GM23248 (cell line): ENCODE results near the gene RGR. TPM values are rescaled to one million over a fixed set of nuclear protein-coding genes. Genes with fewer than 3 reads are reported as not detected.

Experiments
- DNase-seq: peaks from one replicate; pipeline ENCODE4 v3.0.0-alpha.2; 2015
- H2AFZ ChIP-seq: fragments of 200-600 bp; sonication (generic); 2 replicates; pipeline ENCODE4 v1.6.1; 2016; ENCODE audit warnings: antibody characterized with exemption
- H3F3A ChIP-seq: fragments of 200-600 bp; sonication (generic); 2 replicates; pipeline ENCODE4 v1.6.1; 2016; ENCODE audit warnings: mild to moderate bottlenecking, antibody characterized with exemption, mixed run types; ENCODE audit not compliant: insufficient read depth
- H3K27ac ChIP-seq: fragments of 200-600 bp; sonication (generic); 2 replicates; pipeline ENCODE4 v1.5.1; 2016; ENCODE audit warnings: mild to moderate bottlenecking
- H3K27me3 ChIP-seq: fragments of 200-600 bp; sonication (generic); replicated peaks from 2 replicates; pipeline ENCODE4 v1.6.1; 2016; ENCODE audit warnings: mild to moderate bottlenecking; ENCODE audit not compliant: insufficient read depth
- H3K36me3 ChIP-seq: fragments of 200-600 bp; sonication (generic); 2 replicates; pipeline ENCODE4 v1.6.1; 2016; ENCODE audit warnings: low read depth, mild to moderate bottlenecking
- H3K4me1 ChIP-seq: fragments of 200-600 bp; sonication (generic); 2 replicates; pipeline ENCODE4 v1.6.1; 2016; ENCODE audit warnings: mild to moderate bottlenecking; ENCODE audit not compliant: insufficient read depth
- H3K4me2 ChIP-seq: fragments of 200-600 bp; sonication (generic); one replicate; pipeline ENCODE4 v1.6.1; 2016; ENCODE audit warnings: mild to moderate bottlenecking; ENCODE audit not compliant: unreplicated experiment
- H3K4me3 ChIP-seq: fragments of 200-600 bp; sonication (generic); 2 replicates; pipeline ENCODE4 v1.5.1; 2016; ENCODE audit warnings: mild to moderate bottlenecking
- H3K79me2 ChIP-seq: fragments of 200-600 bp; sonication (generic); 2 replicates; pipeline ENCODE4 v1.6.1; 2016; ENCODE audit warnings: mild to moderate bottlenecking; ENCODE audit not compliant: insufficient read depth
- H3K9ac ChIP-seq: fragments of 200-600 bp; sonication (generic); 2 replicates; pipeline ENCODE4 v1.6.1; 2016; ENCODE audit warnings: mild to moderate bottlenecking
- H3K9me2 ChIP-seq: fragments of 200-600 bp; sonication (generic); 2 replicates; pipeline ENCODE4 v1.6.1; 2016; ENCODE audit warnings: mixed run types, mild to moderate bottlenecking, moderate library complexity; ENCODE audit not compliant: insufficient read depth
- H3K9me3 ChIP-seq: fragments of 200-600 bp; sonication (generic); one replicate; pipeline ENCODE4 v1.6.1; 2017; ENCODE audit warnings: low read depth
- H4K20me1 ChIP-seq: fragments of 200-600 bp; sonication (generic); 2 replicates; pipeline ENCODE4 v1.6.0; 2016; ENCODE audit not compliant: insufficient read depth
- EZH2 ChIP-seq: fragments of 200-600 bp; sonication (generic); IDR thresholded peaks from 2 replicates; pipeline ENCODE4 v1.6.1; 2018; ENCODE audit warnings: antibody characterized with exemption, mild to moderate bottlenecking; ENCODE audit not compliant: insufficient read depth, poor library complexity, severe bottlenecking
- EZH2phosphoT487 ChIP-seq: fragments of 200-600 bp; sonication (generic); IDR thresholded peaks from 2 replicates; pipeline ENCODE4 v1.6.1; 2018; ENCODE audit warnings: antibody characterized with exemption, moderate library complexity, mild to moderate bottlenecking, low read depth; ENCODE audit not compliant: insufficient read depth
- WGBS, 2 experiments: methylation state at CpG; one replicate each; pipeline ENCODE4 v1.1.6; 2015 to 2017; ENCODE audit warnings: low lambda C conversion rate in 2 of 2, low coverage in 1 of 2; ENCODE audit errors: missing lambda C conversion rate in 2 of 2; 5-methylcytosine and 5-hydroxymethylcytosine counted together
- in situ Hi-C: fragments of 300-500 bp; cut with MboI; formaldehyde crosslinking; loops from 2 replicates; pipeline ENCODE4 v1.15.0; 2020
- polyA plus RNA-seq: library from polyadenylated mRNA; unstranded; fragments of >200 nt; fragmentation: Nextera tagmentation; extraction: Ambion mirVana; gene quantifications from 2 replicates; pipeline ENCODE4 v1.2.1, GENCODE V29; 2016
- total RNA-seq: library from RNA; depleted of rRNA; stranded (reverse); fragments of >200 nt; shearing (Covaris generic); gene quantifications from 2 replicates; pipeline ENCODE4 v1.2.3, GENCODE V29; 2014

RGR gene
- total and polyA plus RNA-seq, 2 experiments from 2014 or later, result not detected

- H3K4me1 ChIP-seq, result no peaks in the 10 kb centered on the region
- peaks cover 10% of the 10 kb centered on the region for H3K27me3 ChIP-seq
- no peaks in the 10 kb centered on the region for H3K36me3 ChIP-seq
- no peaks in the 10 kb centered on the region for H3K79me2 ChIP-seq
- H3K4me3 ChIP-seq, result no peak overlapping the region
- TF ChIP-seq EZH2 (no peak), EZH2phosphoT487 (no peak)
- H3K27ac ChIP-seq, result no peak overlapping the region
- no peak overlapping the region for H3K4me2 ChIP-seq
- H4K20me1 ChIP-seq, result no peaks in the 10 kb centered on the region
- H3K9ac ChIP-seq, result no peak overlapping the region
- H3K9me2 ChIP-seq, result no peaks in the 10 kb centered on the region
- H3F3A ChIP-seq, result no peaks in the 10 kb centered on the region
- no peak for DNase-seq
- no peaks in the 10 kb centered on the region for H3K9me3 ChIP-seq
- whole genome bisulfite sequencing, 2 experiments, result 16 to 19% methylated on average over 2 of the region's 2 CpGs
- in situ Hi-C loops, result no loop called here
- H2AFZ ChIP-seq, result no peak overlapping the region
Observed at GRCh38 chr10:84292502-84292901, 47.6 kb downstream of the RGR start.

GRCh38 chr10:84293171-84293570 lies 48.3 kb downstream of the RGR start:
- H3K36me3 ChIP-seq, result no peaks in the 10 kb centered on the region
- H3K9me3 ChIP-seq, result no peaks in the 10 kb centered on the region
- H3K9ac ChIP-seq, result no peak overlapping the region
- H3K4me1 ChIP-seq, result no peaks in the 10 kb centered on the region
- no peak for TF ChIP-seq EZH2phosphoT487
- no peak for TF ChIP-seq EZH2
- H3K4me2 ChIP-seq, result no peak overlapping the region
- no peaks in the 10 kb centered on the region for H4K20me1 ChIP-seq
- no peak overlapping the region for H2AFZ ChIP-seq
- H3K4me3 ChIP-seq, result no peak overlapping the region
- in situ Hi-C loops, result no loop called here
- 47 to 53% methylated on average over 1 of the region's 1 CpG for WGBS, 2 experiments
- no peak for DNase-seq
- no peaks in the 10 kb centered on the region for H3K9me2 ChIP-seq
- H3F3A ChIP-seq, result no peaks in the 10 kb centered on the region
- H3K27me3 ChIP-seq, result peaks cover 10% of the 10 kb centered on the region
- H3K79me2 ChIP-seq, result no peaks in the 10 kb centered on the region
- no peak overlapping the region for H3K27ac ChIP-seq

- peaks cover 10% of the 10 kb centered on the region for H3K27me3 ChIP-seq
- H3F3A ChIP-seq, result no peaks in the 10 kb centered on the region
- H3K36me3 ChIP-seq, result no peaks in the 10 kb centered on the region
- H3K9ac ChIP-seq, result no peak overlapping the region
- no peak overlapping the region for H3K4me3 ChIP-seq
- no peaks in the 10 kb centered on the region for H3K4me1 ChIP-seq
- no peaks in the 10 kb centered on the region for H3K79me2 ChIP-seq
- TF ChIP-seq EZH2phosphoT487 (no peak), EZH2 (no peak)
- H3K9me2 ChIP-seq, result no peaks in the 10 kb centered on the region
- in situ Hi-C loops, result no loop called here
- H3K4me2 ChIP-seq, result no peak overlapping the region
- H3K9me3 ChIP-seq, result no peaks in the 10 kb centered on the region
- no peaks in the 10 kb centered on the region for H4K20me1 ChIP-seq
- WGBS, 2 experiments, result 31 to 36% methylated on average over 4 of the region's 4 CpGs
- no peak overlapping the region for H2AFZ ChIP-seq
- DNase-seq, result no peak
- no peak overlapping the region for H3K27ac ChIP-seq
Observed at GRCh38 chr10:84293574-84294016, 48.7 kb downstream of the RGR start.

- Histone ChIP-seq H3K27me3 (no peaks in the 10 kb centered on the region), H3K4me2 (no peak overlapping the region), H3K9ac (no peak overlapping the region), H3K79me2 (no peaks in the 10 kb centered on the region), H3K36me3 (no peaks in the 10 kb centered on the region), H3K9me3 (no peaks in the 10 kb centered on the region), H3K4me1 (no peaks in the 10 kb centered on the region), H2AFZ (no peak overlapping the region), H3K4me3 (no peak overlapping the region), H3K9me2 (no peaks in the 10 kb centered on the region), H4K20me1 (no peaks in the 10 kb centered on the region), H3F3A (no peaks in the 10 kb centered on the region), H3K27ac (no peak overlapping the region)
- 29 to 60% methylated on average over 1 of the region's 1 CpG for WGBS, 2 experiments
- DNase-seq, result no peak
- in situ Hi-C loops, result no loop called here
- TF ChIP-seq EZH2, result no peak
- TF ChIP-seq EZH2phosphoT487, result no peak
Observed at GRCh38 chr10:84294766-84295447, 50.1 kb downstream of the RGR start.
